NB4 (cell line): ENCODE measurements around the gene NCAM2.

Experiments
- DNase-seq: peaks from one replicate; pipeline ENCODE4 v3.0.0; 2010; ENCODE audit warnings: low read depth
- H3K4me3 ChIP-seq: one replicate; pipeline ENCODE4 v1.5.1; 2011; ENCODE audit warnings: mild to moderate bottlenecking, low read depth, low read length, moderate library complexity
- MYC ChIP-seq: IDR thresholded peaks from 2 replicates; pipeline ENCODE4 v1.6.1; 2011; ENCODE audit warnings: low read depth, low read length
- POLR2A ChIP-seq: IDR thresholded peaks from 2 replicates; pipeline ENCODE4 v1.6.1; 2011; ENCODE audit warnings: mild to moderate bottlenecking; ENCODE audit not compliant: insufficient read length; ENCODE audit errors: extremely low read depth
- TF ChIP-seq, protein P1 (sequence below): IDR thresholded peaks from one replicate; pipeline ENCODE4 v1.5.1; 2012; ENCODE audit warnings: low read depth, low read length
- TF ChIP-seq, protein P2 (sequence below): IDR thresholded peaks from 2 replicates; pipeline ENCODE4 v1.6.1; 2011; ENCODE audit warnings: low read depth, low read length

Gene NCAM2

DNA sequence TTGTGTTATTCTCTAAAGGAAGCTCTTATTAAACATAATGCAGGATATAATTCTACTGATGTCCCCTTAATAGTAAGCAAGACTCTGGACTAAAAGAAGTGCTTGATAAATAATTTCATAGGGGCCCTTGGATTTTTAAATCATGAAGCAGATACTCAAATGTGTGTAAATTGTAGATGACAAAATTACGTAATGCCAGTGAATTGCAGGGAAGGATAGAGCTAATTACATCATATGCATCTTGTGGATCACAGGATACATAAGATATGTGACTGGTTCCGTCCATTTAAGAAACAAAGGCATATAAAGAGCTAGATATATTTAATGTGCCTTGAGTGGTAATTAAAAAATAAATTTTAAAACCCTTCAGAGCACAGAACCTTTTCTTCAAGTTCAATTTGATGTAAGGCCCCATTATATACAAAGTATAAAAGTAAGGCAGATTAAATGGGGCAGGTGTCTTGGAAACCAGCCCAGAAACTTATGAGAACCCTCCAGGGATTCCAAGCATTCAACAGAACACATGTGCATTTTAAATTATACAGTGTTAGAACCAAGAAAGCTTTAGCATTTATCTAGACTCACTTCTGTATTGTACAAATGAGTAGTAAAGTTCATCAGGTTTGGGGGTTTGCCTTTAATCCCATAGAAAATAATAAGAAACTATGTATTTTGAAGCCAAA is 190.4 kb downstream of the NCAM2 start:
- no peak overlapping the region for H3K4me3 ChIP-seq
- DNase-seq, result no peak

DNA sequence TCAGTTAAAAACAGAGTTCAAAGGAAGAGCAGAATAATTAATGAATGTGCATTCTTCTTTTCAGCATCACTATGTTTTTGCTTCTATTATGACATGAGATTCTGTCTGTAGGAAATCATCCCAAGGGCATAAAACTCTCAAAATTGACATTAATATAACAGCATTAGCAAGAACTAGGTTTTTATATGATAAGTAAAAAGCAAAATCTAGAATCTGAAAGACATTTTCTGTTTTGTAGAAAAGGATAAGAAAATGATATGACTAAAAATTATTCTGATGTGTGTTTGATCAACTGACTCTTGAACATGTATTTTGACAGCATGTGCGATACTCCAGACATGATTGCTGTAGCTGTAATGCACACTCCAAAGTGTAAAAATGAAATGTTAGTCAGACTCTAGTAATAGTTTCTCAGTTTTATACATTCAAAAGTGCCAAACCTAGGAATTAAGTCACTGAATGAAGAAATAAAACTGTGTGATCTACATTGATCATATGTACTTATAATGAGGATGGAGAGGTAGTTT is 197.3 kb downstream of the NCAM2 start:
- no peak overlapping the region for H3K4me3 ChIP-seq
- no peak for DNase-seq

More for the DNA sequence above, 190.4 kb downstream of the NCAM2 start:
- TF ChIP-seq, protein P1, sequence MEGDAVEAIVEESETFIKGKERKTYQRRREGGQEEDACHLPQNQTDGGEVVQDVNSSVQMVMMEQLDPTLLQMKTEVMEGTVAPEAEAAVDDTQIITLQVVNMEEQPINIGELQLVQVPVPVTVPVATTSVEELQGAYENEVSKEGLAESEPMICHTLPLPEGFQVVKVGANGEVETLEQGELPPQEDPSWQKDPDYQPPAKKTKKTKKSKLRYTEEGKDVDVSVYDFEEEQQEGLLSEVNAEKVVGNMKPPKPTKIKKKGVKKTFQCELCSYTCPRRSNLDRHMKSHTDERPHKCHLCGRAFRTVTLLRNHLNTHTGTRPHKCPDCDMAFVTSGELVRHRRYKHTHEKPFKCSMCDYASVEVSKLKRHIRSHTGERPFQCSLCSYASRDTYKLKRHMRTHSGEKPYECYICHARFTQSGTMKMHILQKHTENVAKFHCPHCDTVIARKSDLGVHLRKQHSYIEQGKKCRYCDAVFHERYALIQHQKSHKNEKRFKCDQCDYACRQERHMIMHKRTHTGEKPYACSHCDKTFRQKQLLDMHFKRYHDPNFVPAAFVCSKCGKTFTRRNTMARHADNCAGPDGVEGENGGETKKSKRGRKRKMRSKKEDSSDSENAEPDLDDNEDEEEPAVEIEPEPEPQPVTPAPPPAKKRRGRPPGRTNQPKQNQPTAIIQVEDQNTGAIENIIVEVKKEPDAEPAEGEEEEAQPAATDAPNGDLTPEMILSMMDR, result no peak
- TF ChIP-seq, protein P2, sequence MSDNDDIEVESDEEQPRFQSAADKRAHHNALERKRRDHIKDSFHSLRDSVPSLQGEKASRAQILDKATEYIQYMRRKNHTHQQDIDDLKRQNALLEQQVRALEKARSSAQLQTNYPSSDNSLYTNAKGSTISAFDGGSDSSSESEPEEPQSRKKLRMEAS, result no peak

DNA sequence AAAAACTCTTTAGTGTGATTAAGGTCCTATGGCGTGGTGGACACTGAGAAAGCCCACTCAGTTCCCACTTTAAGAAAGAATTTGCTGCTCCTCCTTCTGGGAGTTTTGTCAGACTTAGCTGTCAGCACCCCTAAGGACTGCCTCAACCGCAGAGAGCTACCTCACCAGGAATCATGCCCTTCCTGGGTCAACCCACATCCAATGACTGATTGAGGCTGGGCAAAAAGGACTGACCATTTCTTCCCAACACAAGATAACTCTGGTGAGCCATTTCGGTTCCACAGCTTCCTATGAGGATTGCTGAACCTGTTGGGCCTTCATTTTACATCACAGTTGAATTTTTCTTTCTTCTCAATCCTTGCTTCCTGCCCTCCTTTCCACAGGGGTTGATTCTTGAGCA is 197.9 kb downstream of the NCAM2 start:
- no peak for DNase-seq
- no peak overlapping the region for H3K4me3 ChIP-seq
- TF ChIP-seq, protein P2, result no peak
- TF ChIP-seq MYC (no peak), POLR2A (no peak)
- TF ChIP-seq, protein P1, result no peak

More for the DNA sequence above, 197.3 kb downstream of the NCAM2 start:
- TF ChIP-seq, protein P1, result no peak
- TF ChIP-seq POLR2A (no peak), MYC (no peak)
- TF ChIP-seq, protein P2, result no peak

DNA sequence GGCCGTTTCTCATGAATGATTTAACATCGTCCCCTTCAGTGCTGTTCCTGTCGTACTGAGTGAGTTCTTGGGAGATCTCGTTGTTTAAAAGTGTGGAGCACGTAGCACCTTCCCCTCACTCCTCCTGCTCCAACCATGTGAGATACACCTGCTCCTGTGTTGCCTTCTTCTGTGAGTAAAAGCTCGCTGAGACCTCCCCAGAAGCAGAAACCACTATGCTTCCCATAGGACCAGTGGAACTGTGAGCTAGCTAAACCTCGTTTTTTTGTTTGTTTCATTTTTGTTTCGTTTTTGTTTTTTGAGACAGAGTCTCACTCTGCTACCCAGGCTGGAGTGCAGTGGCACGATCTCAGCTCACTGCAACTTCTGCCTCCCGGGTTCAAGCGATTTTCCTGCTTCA is 198.6 kb downstream of the NCAM2 start:
- DNase-seq, result no peak
- no peak overlapping the region for H3K4me3 ChIP-seq
- TF ChIP-seq POLR2A (no peak), MYC (no peak)
- TF ChIP-seq, protein P1, result no peak
- TF ChIP-seq, protein P2, result no peak

DNA sequence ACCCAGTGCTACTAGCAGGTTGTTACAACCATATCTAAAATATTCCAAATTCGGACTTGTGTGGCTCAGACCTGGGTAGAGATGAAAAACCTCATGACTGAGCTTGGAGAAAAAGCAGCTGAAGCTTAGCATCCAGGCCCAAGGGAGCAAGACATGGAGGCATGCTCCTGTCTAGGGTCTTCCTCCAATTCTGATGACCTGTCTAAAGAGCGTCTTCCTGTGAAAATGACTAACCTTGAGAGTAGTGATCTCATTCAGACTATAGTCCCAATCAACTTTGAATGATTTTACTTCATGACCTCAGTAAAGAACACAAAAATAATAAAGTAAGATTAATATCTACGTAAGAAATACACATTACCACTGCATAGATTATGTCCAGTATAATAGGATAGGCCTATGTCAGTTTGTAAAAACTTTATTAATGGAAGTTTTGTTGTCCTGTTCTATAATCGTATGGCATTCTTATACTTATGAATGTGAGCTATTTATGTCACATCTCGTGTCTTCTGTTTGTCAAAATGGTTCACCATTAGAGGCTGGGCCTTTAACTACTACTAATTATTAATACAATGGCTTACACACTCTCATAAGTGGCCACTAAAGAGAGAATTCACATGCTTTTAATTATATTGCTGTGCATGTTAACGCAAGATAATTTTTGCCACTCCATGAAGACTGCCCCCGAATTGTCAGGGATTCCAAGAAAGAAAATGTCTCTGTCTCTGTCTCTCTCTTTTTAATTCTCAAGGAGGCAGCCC is 201.3 kb downstream of the NCAM2 start:
- DNase-seq, result no peak
- H3K4me3 ChIP-seq, result no peak overlapping the region
- TF ChIP-seq, protein P2, result no peak
- no peak for TF ChIP-seq MYC
- TF ChIP-seq, protein P1, result no peak
- no peak for TF ChIP-seq POLR2A
